Muscle of arm (tissue), 12 donors: ENCODE data around the gene VWDE. TPM values are rescaled to one million over a fixed set of nuclear protein-coding genes. Genes with fewer than 3 reads are reported as not detected.

ENCODE experiments used
- DNase-seq: peaks from one replicate; pipeline ENCODE4 v3.0.0-alpha.2; 2013
- polyA plus RNA-seq, 12 donors: library from polyadenylated mRNA; unstranded; fragments of 120-200 nt; gene quantifications; one replicate each; pipeline ENCODE4 v1.2.1, GENCODE V29; 2013; ENCODE audit not compliant: insufficient read length in 12 of 12

The VWDE gene
- polyA plus RNA-seq, 12 donors, result 0.98 to 4.9 (median 2.9) TPM; not detected in 1

DNA sequence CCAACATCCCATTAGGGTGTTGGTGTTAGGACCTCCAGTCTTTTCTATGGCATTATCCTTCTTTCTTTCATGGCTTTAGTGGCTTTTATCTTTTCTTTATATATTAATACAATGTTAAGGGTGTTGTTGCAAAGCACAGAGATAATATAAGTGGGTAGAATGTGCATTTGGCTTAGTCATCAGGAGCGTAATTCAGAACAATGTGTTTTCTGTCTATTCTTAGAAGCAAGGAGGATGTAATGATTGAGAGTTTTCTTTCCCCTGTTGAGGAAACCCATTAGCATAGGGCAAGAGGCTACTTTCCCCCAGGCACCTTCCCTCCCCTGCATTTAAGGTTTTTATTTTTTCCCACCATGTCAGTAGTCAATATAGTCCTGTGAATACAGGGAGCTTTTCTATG lies 112.9 kb downstream of the VWDE start:
- no peak for DNase-seq

DNA sequence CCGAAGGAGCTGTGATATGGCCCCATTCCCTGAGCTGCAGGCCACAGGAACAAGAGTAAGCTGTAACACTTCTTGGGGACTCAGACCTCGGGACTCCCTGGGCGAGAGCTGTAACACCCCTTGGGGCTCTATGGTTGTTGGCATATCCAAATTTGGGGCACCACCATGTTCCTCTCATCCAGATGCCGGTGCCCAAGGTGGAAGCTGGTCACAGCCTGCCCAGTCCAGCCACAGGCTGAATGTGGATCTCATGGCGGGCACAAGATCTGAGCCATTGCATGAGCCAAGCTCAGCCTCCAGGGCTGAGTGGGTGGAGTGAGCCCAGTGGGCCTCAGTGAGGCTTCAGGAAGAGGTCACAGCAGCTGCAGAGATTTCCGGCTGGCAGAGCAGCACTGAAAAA lies 113.7 kb downstream of the VWDE start:
- DNase-seq, result no peak

DNA sequence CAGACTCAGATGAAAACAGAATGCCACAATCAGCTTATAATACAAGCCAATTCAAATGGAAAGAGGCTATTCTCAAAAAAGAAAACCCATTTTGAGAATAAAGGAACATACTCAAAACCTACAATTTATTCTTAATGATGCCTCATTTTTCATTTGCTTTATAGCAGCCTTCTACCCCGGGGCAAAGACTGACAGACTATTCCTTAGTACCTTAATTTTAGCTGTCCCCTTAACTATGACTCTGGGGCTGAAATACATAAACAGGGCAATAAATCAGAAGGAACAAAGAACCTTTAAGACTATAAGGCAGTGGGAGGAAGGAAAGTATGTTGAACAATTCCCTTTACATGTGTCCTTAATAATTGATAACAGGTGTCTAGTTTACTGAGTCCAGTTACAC lies 115.8 kb downstream of the VWDE start:
- DNase-seq, result no peak

DNA sequence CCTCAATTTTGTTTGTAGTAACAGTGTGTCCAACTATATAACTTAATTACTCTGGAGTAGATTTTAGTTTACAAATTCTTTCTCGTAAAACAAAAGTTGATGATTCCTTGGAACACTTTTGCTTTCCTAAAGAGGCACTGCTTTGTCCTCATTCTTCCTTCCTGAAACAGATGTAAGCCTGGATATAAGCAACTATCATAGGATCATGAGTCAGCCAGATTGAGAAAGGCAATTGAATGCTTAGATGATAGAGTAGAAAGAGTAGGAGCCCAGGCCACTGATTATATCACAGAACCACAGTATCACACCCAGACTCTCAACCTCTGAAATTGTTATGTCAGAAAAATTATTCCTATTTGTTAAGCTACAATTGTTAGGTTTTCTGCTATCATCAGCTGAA lies 122.6 kb downstream of the VWDE start:
- DNase-seq, result no peak

Other genes with a start within 250 kb of the VWDE start
- 10 to 100 TPM in 11 of 12 donors, not detected in 1; 28.7 to 48.4 (median 40.3) TPM for gene TMEM106B, start 192.6 kb downstream of the VWDE start, polyA plus RNA-seq
- gene SCIN, start 166.9 kb upstream of the VWDE start, polyA plus RNA-seq, result under 1 TPM in 10 of 12 donors, not detected in 2; 0.29 to 0.95 (median 0.68) TPM